GM11168 (cell line): Measurements from ENCODE around the gene TMEM244.
"Not testable (repeated sequence)": the region's sequence is repeated elsewhere in the genome, so short reads cannot be mapped to it uniquely, and the experiment has no call there.

Experiments
- in situ Hi-C: fragments of 300-500 bp; cut with MboI; formaldehyde crosslinking; loops from one replicate; pipeline ENCODE4 v1.12.0; 2022; ENCODE audit warnings: low sequenced_read_pairs; ENCODE audit not compliant: unreplicated experiment

TMEM244 gene

DNA sequence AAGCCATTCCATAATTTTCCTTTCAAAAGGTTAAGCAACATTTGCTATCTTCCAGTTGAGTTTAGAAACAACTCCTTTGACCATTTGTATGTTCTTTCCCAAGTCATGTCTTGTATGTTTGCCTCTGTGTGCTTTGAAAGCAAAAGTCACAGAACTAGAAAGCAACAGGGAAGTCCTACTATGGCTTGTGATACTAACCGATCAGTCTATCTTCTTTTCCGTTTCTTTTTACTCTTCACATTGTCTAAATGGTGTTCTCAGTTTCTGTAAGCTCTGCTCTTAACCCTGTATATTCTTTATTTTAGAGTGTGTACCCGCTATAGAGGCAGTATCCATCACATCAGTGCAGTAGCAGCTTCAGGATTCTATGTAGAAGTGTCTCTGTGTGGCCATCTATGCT lies 32.9 kb downstream of the TMEM244 start:
- in situ Hi-C loops: no loop called here

DNA sequence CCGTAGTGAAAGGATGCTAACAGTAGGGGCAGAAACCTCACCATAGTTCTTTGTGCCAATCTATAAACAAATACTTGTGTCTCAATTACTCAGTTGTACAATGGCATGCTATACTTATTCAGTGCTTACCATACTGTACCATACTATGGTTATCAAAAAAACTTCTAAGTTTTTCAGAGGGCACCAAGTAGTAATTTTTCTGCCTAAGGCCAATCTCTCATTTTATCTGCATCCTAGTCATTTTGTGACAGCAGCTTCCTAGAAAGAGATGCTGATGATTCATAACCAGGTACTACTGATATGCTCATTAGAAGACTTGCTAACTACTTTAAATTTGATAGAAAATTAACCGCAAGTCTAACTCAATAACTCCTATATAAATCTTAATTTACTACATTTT lies 42.9 kb downstream of the TMEM244 start:
- in situ Hi-C loops: no loop called here

DNA sequence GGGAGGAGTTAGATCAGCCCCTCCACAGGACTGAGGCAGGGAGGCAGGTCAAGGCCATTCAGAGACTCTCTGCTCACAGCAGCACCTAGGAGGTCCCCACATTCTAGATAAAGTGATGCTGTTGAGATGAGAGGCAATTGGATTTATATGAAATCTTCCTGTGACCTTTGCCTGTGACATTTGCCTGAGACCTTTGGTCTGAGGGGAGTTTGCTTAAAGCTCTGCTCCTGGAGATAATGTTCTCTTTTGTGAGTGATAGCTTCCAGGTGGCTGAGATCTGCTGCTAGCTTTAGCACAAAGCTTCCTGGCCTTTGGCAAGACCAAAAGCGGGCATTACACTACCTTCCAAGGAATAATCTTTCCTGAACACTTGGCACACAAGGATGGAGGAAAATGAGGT lies 43.3 kb downstream of the TMEM244 start:
- in situ Hi-C loops: no loop called here

DNA sequence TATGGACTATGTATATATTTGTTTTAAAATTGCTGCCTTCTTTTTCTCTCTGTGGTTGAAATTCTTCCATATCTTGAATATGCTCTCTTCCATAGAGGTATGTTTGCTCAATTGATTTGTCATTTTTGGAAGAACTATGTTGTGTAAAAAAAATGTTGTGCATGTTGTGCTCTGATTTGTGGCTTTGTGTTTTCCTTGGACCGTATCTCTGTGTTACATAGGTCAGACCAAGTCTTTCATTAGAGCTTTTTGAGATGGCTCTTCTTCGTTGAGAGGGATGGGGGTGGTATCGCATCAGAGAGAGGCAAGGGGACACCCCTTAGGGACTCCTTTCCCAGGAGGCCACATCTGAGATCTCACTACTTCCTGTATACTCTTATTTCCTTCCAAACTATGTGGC lies 43.8 kb downstream of the TMEM244 start:
- in situ Hi-C loops: no loop called here

DNA sequence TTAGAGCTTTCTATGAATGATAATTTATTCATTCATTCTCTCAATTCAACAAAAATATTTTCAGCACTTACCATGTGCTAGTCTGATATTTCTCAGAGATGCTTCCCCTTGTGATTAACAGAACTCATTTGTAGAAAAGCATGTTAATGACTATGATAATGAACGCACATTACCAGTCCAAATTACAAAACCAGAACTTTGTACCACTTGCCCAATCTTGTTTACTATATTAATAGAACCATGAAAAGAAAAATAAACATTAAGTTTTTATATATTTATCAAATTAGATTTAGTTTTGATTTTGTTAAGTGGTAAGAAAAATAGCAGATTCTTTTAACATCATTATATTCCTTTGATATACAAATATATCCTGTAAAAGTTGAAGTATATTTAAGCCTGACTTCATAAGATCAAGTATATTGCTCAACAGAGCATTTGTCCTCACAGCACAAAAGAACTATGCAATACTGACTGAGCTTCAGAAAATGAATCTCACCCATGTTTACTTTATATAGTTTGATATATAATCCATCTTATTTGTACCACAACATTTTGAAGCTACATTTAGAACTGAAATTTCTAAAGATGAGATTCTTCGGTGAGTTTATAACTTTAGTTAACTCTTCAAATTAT lies 48.9 kb downstream of the TMEM244 start:
- in situ Hi-C loops: no loop called here

DNA sequence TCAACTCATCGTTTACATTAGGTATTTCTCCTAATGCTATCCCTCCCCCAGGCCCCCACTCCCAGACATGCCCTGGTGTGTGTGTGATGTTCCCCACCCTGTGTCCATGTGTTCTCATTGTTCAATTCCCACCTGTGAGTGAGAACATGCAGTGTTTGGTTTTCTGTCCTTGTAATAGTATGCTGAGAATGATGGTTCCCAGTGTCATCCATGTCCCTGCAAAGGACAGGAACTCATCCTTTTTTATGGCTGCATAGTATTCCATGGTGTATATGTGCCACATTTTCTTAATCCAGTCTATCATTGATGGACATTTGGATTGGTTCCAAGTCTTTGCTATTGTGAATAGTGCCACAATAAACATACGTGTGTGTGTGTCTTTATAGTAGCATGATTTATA lies 54.0 kb downstream of the TMEM244 start:
- in situ Hi-C loops: not testable (repeated sequence)

DNA sequence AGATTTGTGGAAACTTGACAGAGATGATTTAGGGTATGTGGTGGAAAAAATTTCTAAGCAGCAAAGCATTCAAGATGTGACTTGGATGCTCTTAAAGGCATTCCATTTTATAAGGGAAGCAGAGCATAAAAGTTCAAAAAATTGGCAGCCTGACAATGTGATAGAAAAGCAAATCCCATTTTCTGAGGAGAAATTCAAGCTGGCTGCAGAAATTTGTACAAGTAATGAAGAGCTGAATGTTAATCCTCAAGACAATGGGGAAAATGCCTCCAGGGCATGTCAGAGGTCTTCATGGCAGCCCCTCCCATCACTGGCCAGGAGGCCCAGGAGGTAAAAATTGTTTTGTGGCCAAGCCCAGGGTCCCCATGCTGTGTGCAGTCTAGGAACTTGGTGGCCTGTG lies 58.2 kb downstream of the TMEM244 start:
- in situ Hi-C loops: not testable (repeated sequence)

DNA sequence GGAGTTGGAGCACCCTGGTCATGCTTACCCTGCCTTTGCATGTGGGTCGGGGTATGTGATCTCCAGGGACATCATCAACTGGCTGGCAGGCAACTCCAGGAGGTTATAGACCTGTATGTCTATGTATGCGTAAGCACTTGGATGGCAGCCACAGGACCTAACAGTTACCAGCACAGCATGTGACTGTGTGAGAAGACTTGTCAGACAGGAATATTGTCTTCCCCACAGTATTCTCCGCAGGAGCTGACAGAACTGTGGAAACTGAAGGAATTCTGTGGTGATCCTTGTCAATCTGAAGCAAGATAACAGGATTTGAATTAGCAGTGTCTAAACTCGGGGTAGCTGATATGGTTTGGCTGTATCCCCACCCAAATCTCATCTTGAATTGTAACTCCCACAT lies 59.2 kb downstream of the TMEM244 start:
- in situ Hi-C loops: no loop called here

DNA sequence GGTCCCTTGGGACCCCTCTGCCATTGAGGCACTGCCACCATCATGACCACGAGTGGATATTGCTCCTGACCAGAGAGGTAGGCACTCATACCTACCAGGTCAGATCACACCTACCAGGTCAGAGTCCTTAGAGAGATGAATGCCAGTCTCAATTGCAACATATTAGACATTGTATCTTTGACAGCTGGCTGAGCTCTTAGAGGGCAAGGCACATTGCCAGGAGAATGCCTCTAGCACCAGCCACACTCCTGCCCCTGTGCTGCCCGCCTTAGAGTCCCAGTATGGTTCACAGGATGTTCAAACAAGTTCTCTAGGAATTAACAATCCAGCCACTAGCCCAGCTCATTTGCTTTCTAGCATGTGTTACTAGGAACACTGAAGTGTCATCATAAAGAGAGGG lies 65.9 kb downstream of the TMEM244 start:
- in situ Hi-C loops: no loop called here

DNA sequence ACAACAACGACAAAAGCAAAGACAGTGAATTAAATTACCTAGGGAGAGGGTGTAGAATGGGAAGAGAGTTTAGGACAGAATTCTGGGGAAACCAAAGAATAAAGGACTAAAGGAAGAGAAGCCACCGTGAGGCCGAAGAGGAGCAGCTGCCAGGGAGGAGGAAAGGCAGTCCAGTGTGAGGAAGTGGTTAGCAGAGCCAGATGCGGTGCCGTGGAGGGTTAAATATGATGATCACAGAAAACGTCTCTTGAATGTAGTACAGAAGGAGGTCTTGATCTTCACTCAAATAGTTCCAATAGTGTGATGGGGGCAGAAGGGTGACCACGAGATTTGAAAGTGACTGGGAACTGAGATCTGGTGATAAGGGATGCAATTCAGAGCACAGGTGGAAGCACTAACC lies 67.7 kb downstream of the TMEM244 start:
- in situ Hi-C loops: no loop called here

DNA sequence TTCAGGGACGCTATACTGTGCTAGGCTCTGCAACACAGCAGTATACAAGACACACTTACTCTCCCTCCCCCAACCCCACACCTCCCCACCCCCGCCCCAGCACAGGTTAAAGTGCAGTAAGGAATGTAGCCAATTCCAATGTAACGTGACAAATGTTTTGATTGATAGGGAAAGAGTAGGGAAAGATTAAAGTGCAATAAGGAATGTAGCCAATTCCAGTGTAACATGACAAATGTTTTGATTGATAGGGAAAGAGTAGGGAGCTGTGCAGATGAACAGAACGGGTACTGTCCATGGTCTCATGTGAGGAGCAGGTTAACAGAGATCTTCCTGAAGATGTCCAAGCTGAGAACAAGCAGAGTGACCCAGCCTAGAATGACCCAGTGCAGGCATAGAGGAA lies 69.1 kb downstream of the TMEM244 start:
- in situ Hi-C loops: no loop called here

DNA sequence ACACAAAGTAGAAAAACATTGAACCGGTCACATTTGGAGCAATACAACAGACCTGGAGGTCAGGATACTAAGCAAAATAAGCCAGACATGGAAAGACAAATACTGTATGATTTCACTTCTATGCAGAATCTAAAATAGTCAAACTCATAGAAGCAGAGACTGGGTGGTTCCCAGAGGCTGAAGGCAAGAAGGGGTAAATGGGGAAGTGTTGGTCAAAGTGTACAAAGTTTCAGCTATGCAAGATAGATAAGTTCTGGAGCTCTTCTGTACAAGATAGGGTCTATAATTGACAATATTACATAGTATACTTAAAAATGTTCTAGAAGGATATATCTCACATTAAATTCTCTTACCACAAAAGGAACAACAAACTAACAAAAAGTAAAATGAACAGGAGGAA lies 70.3 kb downstream of the TMEM244 start:
- in situ Hi-C loops: no loop called here

DNA sequence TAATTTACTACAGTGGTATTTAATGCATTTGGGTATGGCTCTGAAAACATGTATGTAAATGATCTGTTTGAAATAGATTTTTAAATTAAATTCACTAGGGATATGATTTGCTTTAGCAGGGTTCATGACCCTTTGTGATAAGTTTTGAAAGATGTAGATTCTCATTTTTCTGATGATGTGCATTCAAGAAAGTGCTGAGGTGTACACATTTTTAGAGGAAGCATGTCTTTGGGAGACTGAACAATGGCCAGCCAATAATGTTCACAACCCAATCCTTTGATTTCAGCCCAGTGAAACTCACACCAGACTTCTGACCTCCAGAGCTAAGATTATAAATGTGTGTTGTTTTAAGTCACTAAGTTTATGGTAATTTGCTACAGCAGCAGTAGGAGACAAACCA lies 71.1 kb downstream of the TMEM244 start:
- in situ Hi-C loops: no loop called here

DNA sequence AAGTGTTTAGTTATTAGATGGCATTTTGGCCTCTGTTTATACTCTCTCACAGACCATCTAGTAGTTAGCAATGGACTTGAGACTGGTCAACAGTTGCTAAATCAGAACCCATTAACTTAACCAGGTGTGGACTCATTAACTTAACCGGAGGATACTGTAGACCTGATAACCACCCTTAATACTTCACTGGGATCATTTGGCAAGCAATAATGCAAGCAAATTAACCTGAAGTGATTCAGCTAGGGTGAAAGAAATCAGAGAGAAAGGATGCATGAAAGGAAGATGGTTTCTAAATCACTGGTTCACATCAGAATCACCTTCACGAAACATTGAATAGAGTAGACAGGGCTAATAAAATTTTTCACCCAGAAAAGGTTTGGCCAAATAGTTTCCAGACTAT lies 73.3 kb downstream of the TMEM244 start:
- in situ Hi-C loops: no loop called here

DNA sequence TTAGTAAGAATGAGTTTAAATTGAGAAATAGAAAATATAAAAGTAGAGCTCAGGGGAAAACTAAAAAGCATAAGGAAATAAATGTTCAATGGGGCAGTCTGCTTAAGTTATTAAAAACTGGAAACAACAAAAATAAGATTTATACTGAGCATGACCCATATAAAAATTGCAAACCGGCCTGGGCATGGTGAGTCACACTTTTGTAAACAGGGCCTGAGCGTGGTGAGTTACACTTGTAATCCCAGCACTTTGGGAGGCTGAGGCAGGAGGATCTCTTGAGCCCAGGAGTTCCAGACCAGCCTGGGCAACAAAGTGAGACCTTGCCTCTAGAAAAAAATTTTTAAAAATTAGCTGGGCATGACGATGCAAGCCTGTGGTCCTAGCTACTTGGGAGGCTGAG lies 74.6 kb downstream of the TMEM244 start:
- in situ Hi-C loops: no loop called here

DNA sequence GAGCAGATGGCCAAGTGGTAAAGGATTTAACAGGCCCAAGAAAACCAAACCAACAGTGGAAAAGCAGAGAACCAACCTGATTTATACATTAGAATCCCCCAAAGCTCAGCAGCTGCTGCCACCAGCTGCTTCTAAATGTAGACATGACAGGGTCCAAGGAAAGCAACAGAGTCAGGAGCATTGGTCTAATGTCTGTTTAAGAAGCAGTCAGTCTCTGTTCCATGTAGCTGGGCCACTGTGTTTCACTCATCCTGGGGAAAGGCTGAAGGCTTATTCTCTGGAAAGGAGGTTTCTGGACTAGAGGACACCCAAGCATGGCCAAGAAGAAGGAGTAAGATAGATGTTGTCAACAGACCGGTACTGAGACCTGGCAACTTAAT lies 75.4 kb downstream of the TMEM244 start:
- in situ Hi-C loops: no loop called here

DNA sequence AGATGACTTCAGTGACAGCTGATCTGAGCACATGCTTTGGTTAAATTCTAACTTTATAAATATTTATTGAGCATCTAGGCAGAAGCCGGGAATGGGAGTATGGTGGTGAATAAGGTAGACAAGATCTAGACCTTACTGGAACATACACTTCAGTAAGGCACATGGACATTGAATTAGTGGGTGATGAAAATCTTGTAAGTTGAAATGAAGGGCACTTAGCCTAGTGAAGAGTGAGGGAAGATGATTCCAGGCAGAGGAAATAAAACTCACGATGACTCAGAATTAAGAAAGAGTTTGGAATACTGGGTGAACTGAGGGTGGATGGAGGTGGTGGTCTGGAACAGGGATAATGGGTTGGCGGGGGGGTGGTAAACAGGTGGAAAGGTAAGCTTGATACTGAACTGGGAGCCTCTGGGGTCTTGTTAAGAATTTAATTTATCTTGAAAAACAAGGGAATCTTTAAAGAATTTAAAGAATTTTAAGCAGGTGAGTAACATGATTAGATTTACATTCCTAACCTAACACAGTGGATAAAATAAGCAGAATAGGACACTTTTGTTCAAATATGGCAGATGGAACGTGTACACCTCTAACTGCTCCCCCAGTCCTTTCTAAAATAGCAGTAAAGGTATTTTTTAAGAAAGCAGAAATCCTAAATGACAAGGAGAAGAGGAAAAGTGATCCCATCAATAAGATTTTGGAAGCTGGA lies 75.9 kb downstream of the TMEM244 start:
- in situ Hi-C loops: no loop called here
